ENCODE measurements around the gene IGSF21. TPM values are rescaled to one million over a fixed set of nuclear protein-coding genes. Genes with fewer than 3 reads are reported as not detected.

IGSF21 gene
- total and polyA plus RNA-seq, 10 of the 15 experiments (the other 5 are each of a cell fraction or from before 2014, with no cell fraction given), result 0.03 to 0.49 TPM; not detected in 8

DNA sequence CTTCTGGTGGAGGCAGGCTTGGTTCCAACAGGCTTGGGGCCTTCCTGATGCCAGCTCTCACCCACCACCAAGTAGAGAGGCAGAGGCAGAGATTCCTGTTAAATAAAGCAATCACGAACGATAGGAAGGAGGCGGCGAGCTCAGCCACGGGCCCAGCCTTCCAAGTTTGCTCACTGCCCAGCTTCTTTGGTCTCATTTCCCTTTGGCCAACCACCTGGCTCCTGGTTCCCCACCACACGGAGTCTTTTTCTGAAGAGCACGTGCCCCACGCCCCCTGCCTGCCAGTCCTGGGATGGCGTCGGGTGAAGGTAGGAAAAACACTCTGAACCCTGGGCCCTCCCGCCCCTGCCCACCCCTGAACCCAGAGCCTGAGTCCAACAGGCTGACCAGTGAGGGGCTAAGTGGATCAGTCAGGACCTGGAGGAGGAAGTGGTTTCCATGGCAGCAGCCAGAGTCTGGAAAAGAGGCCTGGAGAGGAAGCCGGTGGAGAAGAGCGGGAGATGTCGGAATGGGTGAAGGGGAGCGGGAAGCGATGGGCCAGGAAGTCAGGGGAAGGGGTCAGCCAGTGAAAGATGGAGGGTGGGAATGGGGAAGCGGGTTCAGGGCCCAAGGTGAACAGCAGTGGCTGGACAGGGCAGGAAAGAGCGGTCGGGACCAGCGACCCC lies 214.9 kb downstream of the IGSF21 start:
- ChIA-PET SMC1A (ENCODE audit: uncharacterized antibody, unreplicated experiment) (no interaction called here), CTCF (interaction anchor here (0.8 to 1.2 kb wide), 6 partner anchors 16 to 170 kb away, joined by 3 to 6 read pairs (median 3); no protein-coding TSS in a partner anchor), POLR2A (no interaction called here), RAD21 (ENCODE audit: unreplicated experiment) (interaction anchor here (1.3 to 2.4 kb wide), 2 partner anchors 17 to 37 kb away, joined by 4 to 10 read pairs; no protein-coding TSS in a partner anchor)
- TF ChIP-seq NFYA (IDR thresholded peaks at IDR 0.05; ENCODE audit: borderline replicate concordance, low read depth, low read length) (no peak), CTCF (IDR thresholded peaks at IDR 0.05 in 2 of 3, conservative IDR thresholded peaks at IDR 0.05 in 1 of 3; ENCODE audit: control insufficient read depth in 2 of 3, extremely low read depth in 1 of 3, insufficient read depth in 1 of 3, low read depth in 3 of 3, low read length in 3 of 3) (peak; percentile 24 to 55 (median 34)), ZNF687 (IDR thresholded peaks at IDR 0.05) (peak; percentile 63; the same call in 1 of the 2 replicates), RAD21 (IDR thresholded peaks at IDR 0.05; ENCODE audit: insufficient read depth, low read depth, low read length) (0 out of 2 replicates have a peak, but pooled peaks have one; percentile 7), BHLHE40 (IDR thresholded peaks at IDR 0.05; ENCODE audit: borderline replicate concordance in 1 of 2, low read depth in 2 of 2, low read length in 1 of 2) (peak; percentile 78 to 86)
- TF ChIP-seq, protein P1, sequence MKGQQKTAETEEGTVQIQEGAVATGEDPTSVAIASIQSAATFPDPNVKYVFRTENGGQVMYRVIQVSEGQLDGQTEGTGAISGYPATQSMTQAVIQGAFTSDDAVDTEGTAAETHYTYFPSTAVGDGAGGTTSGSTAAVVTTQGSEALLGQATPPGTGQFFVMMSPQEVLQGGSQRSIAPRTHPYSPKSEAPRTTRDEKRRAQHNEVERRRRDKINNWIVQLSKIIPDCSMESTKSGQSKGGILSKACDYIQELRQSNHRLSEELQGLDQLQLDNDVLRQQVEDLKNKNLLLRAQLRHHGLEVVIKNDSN (IDR thresholded peaks at IDR 0.05; ENCODE audit: borderline replicate concordance, extremely low read length, insufficient read depth, low read depth, low read length), result peak; percentile 42
- intact Hi-C loops (cut with micrococcal nuclease; ENCODE audit: unreplicated experiment) (loop anchor here (10.0 kb wide), 1 partner anchor 212 kb away; no protein-coding TSS in a partner anchor), in situ Hi-C loops (cut with MboI) (no loop called here)
- no peak overlapping the region for H3K27ac ChIP-seq (ENCODE audit: control insufficient read depth, insufficient read depth)
- FAIRE-seq (no peak), DNase-seq (ENCODE audit: low read depth, low spot score) (no peak), ATAC-seq (no peak; the same call in 2 of the 3 replicates)
- H4K20me1 ChIP-seq (ENCODE audit: control insufficient read depth, insufficient read depth), result no peaks in the 10 kb centered on the region
- no TSS peak for BruUV-seq (replicated peaks)
- H3K79me2 ChIP-seq (ENCODE audit: control insufficient read depth, insufficient read depth, low read length), result no peaks in the 10 kb centered on the region
- 30% methylated on average over 13 of the region's 20 CpGs for WGBS (ENCODE audit: insufficient coverage, insufficient replicate concordance, low lambda C conversion rate, missing lambda C conversion rate)
- H3K4me3 ChIP-seq, result no peak overlapping the region
- H3K9ac ChIP-seq (ENCODE audit: control insufficient read depth, insufficient read depth, low read length), result no peak overlapping the region
- no peaks in the 10 kb centered on the region; the same call in 2 of the 3 replicates for H3K9me3 ChIP-seq (replicated peaks; ENCODE audit: control insufficient read depth, insufficient read depth, low read length)
- H3K4me1 ChIP-seq (ENCODE audit: control insufficient read depth, insufficient read depth, low read length), result no peaks in the 10 kb centered on the region
- H2AFZ ChIP-seq (ENCODE audit: control insufficient read depth, low read depth, low read length), result no peak overlapping the region
- no peaks in the 10 kb centered on the region for H3K27me3 ChIP-seq (replicated peaks in 1 of 2; ENCODE audit: control insufficient read depth in 2 of 2, insufficient read depth in 2 of 2, low read length in 1 of 2)
- no peak overlapping the region for H3K4me2 ChIP-seq (ENCODE audit: control insufficient read depth, insufficient read depth)
- no peaks in the 10 kb centered on the region for H3K36me3 ChIP-seq (ENCODE audit: control insufficient read depth in 2 of 2, insufficient read depth in 2 of 2, low read length in 1 of 2)

Data from GM12878 (cell line).